OCI-LY7 (cell line): ENCODE results near the gene PCDHA2.
"Not testable (repeated sequence)": the region's sequence is repeated elsewhere in the genome, so short reads cannot be mapped to it uniquely, and the experiment has no call there.

Source experiments
- CTCF ChIP-seq: fragments of 200-600 bp; sonication (generic); conservative IDR thresholded peaks from 2 replicates; pipeline ENCODE4 v1.5.1; 2014; ENCODE audit warnings: mild to moderate bottlenecking, antibody characterized with exemption, low read length, moderate library complexity, mixed read lengths
- EZH2phosphoT487 ChIP-seq: fragments of 200-600 bp; sonication (generic); IDR thresholded peaks from 2 replicates; pipeline ENCODE4 v1.6.1; 2018; ENCODE audit warnings: low read depth, borderline replicate concordance, mild to moderate bottlenecking, mixed run types, antibody characterized with exemption, low read length, moderate library complexity, mixed read lengths

DNA sequence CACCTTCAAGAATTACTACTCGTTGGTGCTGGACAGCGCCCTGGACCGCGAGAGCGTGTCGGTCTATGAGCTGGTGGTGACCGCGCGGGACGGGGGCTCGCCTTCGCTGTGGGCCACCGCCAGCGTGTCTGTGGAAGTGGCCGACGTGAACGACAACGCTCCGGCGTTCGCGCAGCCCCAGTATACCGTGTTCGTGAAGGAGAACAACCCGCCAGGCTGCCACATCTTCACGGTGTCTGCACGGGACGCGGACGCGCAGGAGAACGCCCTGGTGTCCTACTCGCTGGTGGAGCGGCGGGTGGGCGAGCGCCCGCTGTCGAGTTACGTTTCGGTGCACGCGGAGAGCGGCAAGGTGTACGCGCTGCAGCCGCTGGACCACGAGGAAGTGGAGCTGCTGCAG, 28.3 kb downstream of the PCDHA2 start:
- not testable (repeated sequence) for TF ChIP-seq CTCF, EZH2phosphoT487
